Vagina (tissue), 2 donors: Measurements from ENCODE around the gene ARHGAP4. TPM values are rescaled to one million over a fixed set of nuclear protein-coding genes. Genes with fewer than 3 reads are reported as not detected.

Experiments used
- DNase-seq, 2 donors: peaks; one replicate each; pipeline ENCODE4 v3.0.0-alpha.2; 2017; ENCODE audit errors: extremely low spot score in 2 of 2
- H3K27ac ChIP-seq: fragments of 200-600 bp; sonication (generic); one replicate; pipeline ENCODE4 v1.5.1; 2019
- H3K27me3 ChIP-seq: fragments of 200-600 bp; sonication (generic); one replicate; pipeline ENCODE4 v1.5.1; 2019
- H3K36me3 ChIP-seq, 2 donors: fragments of 200-600 bp; sonication (generic); one replicate each; pipeline ENCODE4 v1.5.1; 2017 to 2019
- H3K4me1 ChIP-seq: fragments of 200-600 bp; sonication (generic); one replicate; pipeline ENCODE4 v1.5.1; 2019
- H3K4me3 ChIP-seq, 2 donors: fragments of 200-600 bp; sonication (generic); 1 replicate in 1 of 2; 2 replicates in 1 of 2; pipeline ENCODE4 v1.5.1; 2016 to 2019
- H3K9me3 ChIP-seq: fragments of 200-600 bp; sonication (generic); one replicate; pipeline ENCODE4 v1.5.1; 2019
- CTCF ChIP-seq, 3 experiments: fragments of 450-650 bp in 2 of 3; fragments of 200-600 bp in 1 of 3; sonication (generic) in 1 of 3; IDR thresholded peaks; one replicate each; pipeline ENCODE4 v1.5.1; 2017 to 2019; ENCODE audit warnings: antibody characterized with exemption in 3 of 3, mild to moderate bottlenecking in 2 of 3, moderate library complexity in 2 of 3
- POLR2A ChIP-seq, 2 donors: fragments of 450-650 bp; IDR thresholded peaks; one replicate each; pipeline ENCODE4 v1.6.1; 2017; ENCODE audit warnings: antibody characterized with exemption in 2 of 2, mild to moderate bottlenecking in 2 of 2, moderate library complexity in 2 of 2
- POLR2AphosphoS5 ChIP-seq, 2 donors: sonication (generic); formaldehyde crosslinking; IDR thresholded peaks; one replicate each; pipeline ENCODE4 v1.9.0; 2017; ENCODE audit warnings: antibody characterized with exemption in 2 of 2, mild to moderate bottlenecking in 2 of 2, low read depth in 1 of 2; ENCODE audit not compliant: insufficient read depth in 1 of 2
- intact Hi-C: fragments of 100-400 bp; cut with DNase I; formaldehyde crosslinking; loops from one replicate; pipeline ENCODE4 v1.15.1; 2023
- total RNA-seq: library from RNA; depleted of rRNA; stranded (reverse); fragments of >200 nt; gene quantifications from one replicate; pipeline ENCODE4 v1.2.3, GENCODE V29; 2016

Gene ARHGAP4
- total RNA-seq, 1 donor from 2014 or later = 36.6 TPM

- peak within 1 kb of the TSS; percentile 39 for H3K27ac ChIP-seq
- intact Hi-C loops = no loop called here
- no peaks in the 10 kb centered on the region for H3K36me3 ChIP-seq
Observed at GRCh38 chrX:153903991-153904957, 21.8 kb downstream of the ARHGAP4 start, which contains the start of gene AVPR2. TSS of gene AVPR2 (plus strand) at chrX:153904673. CDS start at chrX:153905146, 473 bp downstream.

GRCh38 chrX:153903238-153903980 is 22.7 kb downstream of the ARHGAP4 start:
- H3K9me3 ChIP-seq = no peaks in the 10 kb centered on the region
- no peaks in the 10 kb centered on the region for H3K27me3 ChIP-seq
- peak overlapping the region; percentile 39 for H3K27ac ChIP-seq
- DNase-seq = no peak
- H3K4me1 ChIP-seq = peaks cover 18% of the 10 kb centered on the region
- no peaks in the 10 kb centered on the region for H3K36me3 ChIP-seq
- intact Hi-C loops = no loop called here
- TF ChIP-seq POLR2A (IDR thresholded peaks at IDR 0.05) (no peak), CTCF (IDR thresholded peaks at IDR 0.05) (no peak), POLR2AphosphoS5 (IDR thresholded peaks at IDR 0.05; ENCODE audit: insufficient read depth in 1 of 2, low read depth in 1 of 2) (no peak)
- H3K4me3 ChIP-seq = no peak overlapping the region

More at GRCh38 chrX:153903991-153904957, 21.8 kb downstream of the ARHGAP4 start, which contains the start of gene AVPR2:
- H3K27me3 ChIP-seq = no peaks in the 10 kb centered on the region
- TF ChIP-seq POLR2A (IDR thresholded peaks at IDR 0.05) = no peak
- TF ChIP-seq CTCF (IDR thresholded peaks at IDR 0.05) = no peak
- TF ChIP-seq POLR2AphosphoS5 (IDR thresholded peaks at IDR 0.05; ENCODE audit: insufficient read depth in 1 of 2, low read depth in 1 of 2) = no peak
- no peak for DNase-seq
- peaks cover 18% of the 10 kb centered on the region for H3K4me1 ChIP-seq
- H3K9me3 ChIP-seq = no peaks in the 10 kb centered on the region
- H3K4me3 ChIP-seq = no peak within 1 kb of the TSS

- Histone ChIP-seq H3K36me3 (no peaks in the 10 kb centered on the region), H3K4me3 (no peak overlapping the region), H3K27ac (peak overlapping the region; percentile 17), H3K9me3 (no peaks in the 10 kb centered on the region), H3K4me1 (peaks cover 18% of the 10 kb centered on the region), H3K27me3 (no peaks in the 10 kb centered on the region)
- TF ChIP-seq POLR2AphosphoS5 (IDR thresholded peaks at IDR 0.05; ENCODE audit: insufficient read depth in 1 of 2, low read depth in 1 of 2) = no peak
- TF ChIP-seq CTCF (IDR thresholded peaks at IDR 0.05) = no peak
- no peak for TF ChIP-seq POLR2A (IDR thresholded peaks at IDR 0.05)
- intact Hi-C loops = no loop called here
- DNase-seq = no peak
Observed at GRCh38 chrX:153902385-153902784, 23.7 kb downstream of the ARHGAP4 start.

- Histone ChIP-seq H3K4me3 (no peak overlapping the region), H3K27ac (no peak overlapping the region), H3K36me3 (no peaks in the 10 kb centered on the region), H3K4me1 (peaks cover 18% of the 10 kb centered on the region), H3K27me3 (no peaks in the 10 kb centered on the region), H3K9me3 (no peaks in the 10 kb centered on the region)
- no peak for DNase-seq
- no peak for TF ChIP-seq CTCF (IDR thresholded peaks at IDR 0.05)
- TF ChIP-seq POLR2A (IDR thresholded peaks at IDR 0.05) = no peak
- TF ChIP-seq POLR2AphosphoS5 (IDR thresholded peaks at IDR 0.05; ENCODE audit: insufficient read depth in 1 of 2, low read depth in 1 of 2) = no peak
- intact Hi-C loops = no loop called here
Observed at GRCh38 chrX:153901753-153902140, 24.3 kb downstream of the ARHGAP4 start.
